ENCODE measurements around the gene GLOD5.

The GLOD5 gene

DNA sequence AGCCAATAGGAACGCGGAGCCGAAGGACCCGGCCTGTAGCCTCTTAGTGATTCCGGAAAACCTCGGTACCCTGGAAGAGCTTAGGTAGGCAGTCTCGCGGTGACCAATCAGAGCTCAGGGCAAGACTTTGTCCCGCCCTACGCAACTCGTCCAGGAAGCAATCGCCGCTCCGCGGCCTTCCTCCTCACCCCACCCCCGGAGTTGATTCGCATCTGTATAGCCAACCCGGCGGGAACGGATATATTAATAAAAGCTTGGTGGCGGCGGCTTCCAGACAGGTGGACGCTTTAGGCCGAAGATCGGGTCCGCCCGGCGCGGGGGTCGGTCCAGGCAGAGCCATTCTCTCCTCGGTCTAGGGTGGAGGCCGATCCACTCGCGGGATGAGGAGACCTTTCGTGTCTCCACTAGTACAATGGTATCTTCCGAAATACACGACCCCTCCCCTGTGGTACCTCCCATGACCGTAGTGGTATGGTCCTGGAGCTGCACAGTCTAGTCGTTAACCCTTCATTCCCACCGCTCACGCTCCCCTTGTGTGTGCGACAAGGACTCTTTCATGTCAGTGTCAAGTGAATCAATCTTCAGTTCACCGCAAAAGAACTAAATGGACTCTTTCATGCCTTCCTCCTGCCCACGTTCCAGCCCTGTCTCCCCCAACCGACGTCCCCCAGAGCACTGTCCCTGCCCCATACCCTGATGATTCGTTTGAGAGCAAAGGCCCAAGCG, 24.2 kb upstream of the GLOD5 start (continued):
- TF ChIP-seq, protein P1, sequence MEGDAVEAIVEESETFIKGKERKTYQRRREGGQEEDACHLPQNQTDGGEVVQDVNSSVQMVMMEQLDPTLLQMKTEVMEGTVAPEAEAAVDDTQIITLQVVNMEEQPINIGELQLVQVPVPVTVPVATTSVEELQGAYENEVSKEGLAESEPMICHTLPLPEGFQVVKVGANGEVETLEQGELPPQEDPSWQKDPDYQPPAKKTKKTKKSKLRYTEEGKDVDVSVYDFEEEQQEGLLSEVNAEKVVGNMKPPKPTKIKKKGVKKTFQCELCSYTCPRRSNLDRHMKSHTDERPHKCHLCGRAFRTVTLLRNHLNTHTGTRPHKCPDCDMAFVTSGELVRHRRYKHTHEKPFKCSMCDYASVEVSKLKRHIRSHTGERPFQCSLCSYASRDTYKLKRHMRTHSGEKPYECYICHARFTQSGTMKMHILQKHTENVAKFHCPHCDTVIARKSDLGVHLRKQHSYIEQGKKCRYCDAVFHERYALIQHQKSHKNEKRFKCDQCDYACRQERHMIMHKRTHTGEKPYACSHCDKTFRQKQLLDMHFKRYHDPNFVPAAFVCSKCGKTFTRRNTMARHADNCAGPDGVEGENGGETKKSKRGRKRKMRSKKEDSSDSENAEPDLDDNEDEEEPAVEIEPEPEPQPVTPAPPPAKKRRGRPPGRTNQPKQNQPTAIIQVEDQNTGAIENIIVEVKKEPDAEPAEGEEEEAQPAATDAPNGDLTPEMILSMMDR (tag by site-specific recombination; IDR thresholded peaks at IDR 0.05): 0 out of 2 replicates have a peak, but pooled peaks have one; percentile 14
- TF ChIP-seq ZNF10 (tag by site-specific recombination; IDR thresholded peaks at IDR 0.05) (peak; percentile 77; the same call in 1 of the 2 replicates), ZNF785 (tag by site-specific recombination; IDR thresholded peaks at IDR 0.05) (0 out of 2 replicates have a peak, but pooled peaks have one; percentile 15), GLI4 (tag by site-specific recombination; IDR thresholded peaks at IDR 0.05) (no peak), PRDM10 (tag by site-specific recombination; IDR thresholded peaks at IDR 0.05) (peak; percentile 99), PRDM1 (tag by site-specific recombination; IDR thresholded peaks at IDR 0.05) (no peak), ZNF391 (tag by site-specific recombination; IDR thresholded peaks at IDR 0.05; ENCODE audit: borderline replicate concordance, low read depth) (no peak), ZNF335 (tag by site-specific recombination; conservative IDR thresholded peaks at IDR 0.05) (peak; percentile 67), ZEB2 (tag by site-specific recombination; IDR thresholded peaks at IDR 0.05) (peak; percentile 56), ZNF175 (tag by site-specific recombination; IDR thresholded peaks at IDR 0.05) (no peak), ZXDB (tag by site-specific recombination; IDR thresholded peaks at IDR 0.05) (peak; percentile 73), ZNF214 (tag by site-specific recombination; IDR thresholded peaks at IDR 0.05; ENCODE audit: borderline replicate concordance) (no peak), ZBTB11 (tag by site-specific recombination; conservative IDR thresholded peaks at IDR 0.05; ENCODE audit: low read depth) (peak; percentile 63), KLF8 (tag by site-specific recombination; IDR thresholded peaks at IDR 0.05) (peak; percentile 84; the same call in 1 of the 2 replicates), ZNF843 (tag by site-specific recombination; IDR thresholded peaks at IDR 0.05) (0 out of 2 replicates have a peak, but pooled peaks have one; percentile 10), ZBTB48 (tag by site-specific recombination; IDR thresholded peaks at IDR 0.05) (peak; percentile 59), BCL11B (tag by site-specific recombination; IDR thresholded peaks at IDR 0.05; ENCODE audit: low read depth) (no peak), ZNF777 (tag by site-specific recombination; IDR thresholded peaks at IDR 0.05; ENCODE audit: borderline replicate concordance) (no peak), HOXD13 (CRISPR knock-in tag; IDR thresholded peaks at IDR 0.05; ENCODE audit: borderline replicate concordance) (no peak), SCRT2 (tag by site-specific recombination; IDR thresholded peaks at IDR 0.05) (no peak), ZNF24 (tag by site-specific recombination; IDR thresholded peaks at IDR 0.05) (0 out of 2 replicates have a peak, but pooled peaks have one; percentile 36), SP3 (tag by site-specific recombination; IDR thresholded peaks at IDR 0.05) (peak; percentile 56), ZNF791 (tag by site-specific recombination; IDR thresholded peaks at IDR 0.05) (no peak), IKZF3 (tag by site-specific recombination; IDR thresholded peaks at IDR 0.05) (no peak)
- TF ChIP-seq, protein P2, sequence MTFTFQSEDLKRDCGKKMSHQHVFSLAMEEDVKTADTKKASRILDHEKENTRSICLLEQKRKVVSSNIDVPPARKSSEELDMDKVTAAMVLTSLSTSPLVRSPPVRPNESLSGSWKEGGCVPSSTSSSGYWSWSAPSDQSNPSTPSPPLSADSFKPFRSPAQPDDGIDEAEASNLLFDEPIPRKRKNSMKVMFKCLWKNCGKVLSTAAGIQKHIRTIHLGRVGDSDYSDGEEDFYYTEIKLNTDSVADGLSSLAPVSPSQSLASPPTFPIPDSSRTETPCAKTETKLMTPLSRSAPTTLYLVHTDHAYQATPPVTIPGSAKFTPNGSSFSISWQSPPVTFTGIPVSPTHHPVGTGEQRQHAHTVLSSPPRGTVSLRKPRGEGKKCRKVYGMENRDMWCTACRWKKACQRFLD (tag by site-specific recombination; IDR thresholded peaks at IDR 0.05): no peak

Measured in HEK293 (cell line).